ENCODE results near the gene REV3L.

Gene REV3L

DNA sequence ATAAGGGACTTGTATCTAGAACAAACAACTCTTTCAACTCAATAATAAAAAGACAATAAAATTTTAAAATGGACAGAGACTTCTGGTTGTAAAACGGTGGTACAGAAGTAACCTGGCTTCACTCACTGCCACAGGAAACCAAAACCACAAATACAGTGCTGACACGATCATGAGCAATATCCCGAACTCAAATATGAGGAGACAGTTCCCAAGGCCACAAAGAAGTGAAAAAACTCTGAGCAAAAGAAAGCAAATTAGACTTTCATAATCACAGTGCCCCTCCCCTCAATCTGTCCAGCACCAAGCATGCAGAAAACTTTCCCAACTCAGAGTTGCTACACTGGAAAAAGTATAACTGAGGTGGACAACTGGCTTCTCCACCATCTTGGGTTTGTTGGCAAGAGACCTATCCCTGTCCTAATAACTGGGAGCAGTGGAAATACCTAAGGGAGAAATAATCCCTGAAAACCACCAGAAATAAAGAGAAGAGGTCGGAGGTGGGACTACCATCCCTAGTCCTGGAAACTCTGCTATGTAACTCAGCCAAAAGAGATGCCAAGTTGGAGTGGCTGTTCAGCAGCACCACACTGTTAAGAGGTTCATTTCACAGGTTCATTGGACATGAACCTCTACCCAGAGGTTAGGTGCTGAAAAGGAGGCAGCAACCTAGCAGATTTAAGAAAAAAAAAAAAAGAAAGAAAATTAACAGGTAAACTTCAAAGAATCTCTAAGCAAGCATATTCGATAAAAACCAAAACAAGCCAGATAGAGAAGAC lies 55.5 kb downstream of the REV3L start:
- no peak for DNase-seq (ENCODE audit: low read depth in 2 of 2)

DNA sequence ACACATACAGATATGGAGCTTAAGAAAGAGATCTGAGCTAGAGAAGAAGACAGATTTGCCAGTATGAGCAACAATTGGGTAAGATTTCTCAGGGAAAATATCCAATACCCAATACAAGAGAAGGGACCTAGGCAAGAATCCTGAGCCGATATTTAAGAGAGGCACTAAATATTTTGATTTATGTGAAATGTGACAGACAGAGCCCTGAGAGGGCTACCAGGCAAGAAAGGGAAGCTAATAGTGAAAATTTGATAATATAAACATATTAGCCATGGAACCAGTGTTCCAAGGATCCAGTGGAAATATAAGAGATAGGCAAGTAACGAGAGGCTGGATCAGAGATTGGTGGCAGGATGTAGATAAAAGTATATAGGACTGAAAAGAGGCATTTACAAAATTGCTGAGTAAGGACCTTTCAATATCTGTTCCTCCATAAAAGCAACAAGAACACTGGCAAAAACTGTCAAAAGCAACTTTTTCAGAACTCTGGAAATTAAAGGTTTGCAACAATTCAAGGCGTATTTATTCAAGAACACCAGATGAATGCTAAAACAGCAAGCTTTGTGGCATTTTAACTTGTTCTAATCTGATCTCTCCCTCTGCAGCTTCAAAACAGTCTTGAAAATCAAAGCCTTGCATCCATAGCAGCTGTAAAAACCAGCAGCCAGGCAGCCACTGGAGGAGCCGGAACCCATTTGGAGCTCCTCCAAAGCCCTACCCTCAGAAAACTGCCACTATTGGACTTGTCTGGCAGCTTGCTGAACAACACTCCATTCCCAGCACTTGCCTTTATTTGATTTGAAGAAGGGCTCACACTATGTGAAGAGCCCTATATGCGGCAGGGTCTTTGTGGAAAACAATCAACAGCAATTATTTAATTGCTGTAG lies 58.8 kb downstream of the REV3L start:
- no peak for DNase-seq (ENCODE audit: low read depth in 2 of 2)

DNA sequence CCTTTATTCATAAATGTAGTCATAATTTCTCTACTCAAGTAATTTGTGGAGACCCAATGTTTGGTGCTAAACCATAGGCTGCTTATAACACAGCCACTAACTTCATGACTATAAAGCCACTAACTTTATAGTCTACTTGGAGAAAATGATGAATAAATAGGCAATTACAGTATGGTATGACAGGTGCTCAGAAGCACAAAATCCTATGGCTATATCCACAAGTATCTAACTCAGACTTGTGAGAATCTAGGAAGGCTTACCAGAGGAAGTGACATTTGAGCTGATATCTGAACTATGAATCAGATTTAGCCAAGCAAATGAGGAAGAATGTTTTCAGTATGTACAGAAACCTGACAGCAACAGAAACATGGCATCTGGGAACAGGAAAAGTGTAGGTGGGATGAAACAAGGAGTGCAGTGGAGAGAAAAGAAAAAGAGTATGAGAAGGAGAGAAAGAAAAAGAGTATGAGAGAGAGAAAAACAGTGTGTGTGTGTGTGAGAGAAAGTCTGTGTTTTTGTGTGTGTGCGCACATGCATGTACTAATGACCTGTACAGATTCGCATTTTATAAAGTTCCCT lies 59.9 kb downstream of the REV3L start:
- no peak for DNase-seq (ENCODE audit: low read depth in 2 of 2)

DNA sequence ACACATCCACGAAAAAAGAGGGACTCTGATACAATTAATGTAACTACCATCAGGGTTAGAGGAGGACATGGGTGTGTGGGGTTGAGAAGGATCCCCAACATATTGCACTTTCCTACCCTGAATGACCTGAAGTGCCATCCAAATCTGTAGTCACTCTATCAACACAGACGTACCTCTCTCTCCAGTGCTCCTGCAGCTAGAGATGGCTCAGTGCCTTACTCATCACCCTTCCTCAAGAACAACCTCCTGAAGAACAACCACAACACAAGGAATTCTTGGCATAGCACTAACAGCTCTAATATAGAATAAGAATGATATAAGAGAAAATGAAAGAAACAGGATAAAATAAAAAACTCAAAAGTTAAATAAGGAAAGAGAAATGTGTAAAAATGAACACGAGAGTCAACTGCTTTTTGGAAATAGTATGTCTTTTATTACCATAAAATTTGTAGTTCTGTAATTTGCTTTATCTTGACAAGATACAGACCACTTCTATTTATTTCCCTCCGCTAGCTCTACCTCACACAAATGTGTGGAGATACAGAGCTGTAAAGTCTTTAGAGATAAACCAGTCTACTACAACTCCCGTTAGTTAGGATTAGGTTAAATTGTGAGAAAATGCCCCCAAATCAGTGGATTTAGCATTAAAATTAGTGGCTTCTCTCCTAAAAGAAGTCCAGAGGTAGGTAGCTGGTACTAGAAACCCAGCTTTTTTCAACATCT lies 63.9 kb downstream of the REV3L start:
- no peak for DNase-seq (ENCODE audit: low read depth in 2 of 2)

DNA sequence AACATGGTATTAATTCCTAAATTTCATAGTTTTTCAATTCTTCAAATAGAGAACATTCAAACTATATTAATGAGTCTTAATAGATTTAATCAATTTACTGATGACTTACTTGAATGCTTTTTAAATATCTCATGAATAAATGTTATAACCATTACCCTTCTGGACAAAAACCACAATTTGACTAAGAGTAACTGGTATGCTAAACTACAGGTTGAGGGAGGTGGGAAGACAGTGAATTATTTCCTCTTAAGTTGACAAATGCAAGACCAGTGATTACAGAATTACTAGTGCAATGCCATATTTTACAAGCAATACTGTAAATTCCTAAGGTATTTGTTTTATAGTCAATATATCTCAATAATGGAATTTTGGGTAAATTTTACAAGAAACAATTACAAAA lies 65.1 kb downstream of the REV3L start:
- no peak for DNase-seq (ENCODE audit: low read depth in 2 of 2)

DNA sequence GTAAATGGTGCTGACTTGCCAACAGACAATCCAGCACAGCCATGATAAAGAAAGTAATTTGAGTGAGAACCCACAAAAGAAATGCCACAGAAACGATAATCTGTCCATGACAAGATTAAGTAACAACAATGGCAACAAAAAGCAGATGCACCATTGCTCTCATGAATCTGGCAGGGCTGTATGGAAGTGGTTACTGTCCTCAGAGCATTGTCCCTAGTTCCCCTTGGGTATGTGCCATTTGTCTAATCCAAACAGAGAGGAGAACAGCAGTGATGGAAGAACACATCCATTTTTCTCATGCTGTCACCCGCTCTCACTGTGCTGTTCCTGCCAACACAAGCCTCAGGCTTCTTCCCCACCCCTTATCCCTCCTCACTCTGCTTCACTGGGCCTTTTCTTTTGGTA lies 65.8 kb downstream of the REV3L start:
- DNase-seq (ENCODE audit: low read depth in 2 of 2): no peak

DNA sequence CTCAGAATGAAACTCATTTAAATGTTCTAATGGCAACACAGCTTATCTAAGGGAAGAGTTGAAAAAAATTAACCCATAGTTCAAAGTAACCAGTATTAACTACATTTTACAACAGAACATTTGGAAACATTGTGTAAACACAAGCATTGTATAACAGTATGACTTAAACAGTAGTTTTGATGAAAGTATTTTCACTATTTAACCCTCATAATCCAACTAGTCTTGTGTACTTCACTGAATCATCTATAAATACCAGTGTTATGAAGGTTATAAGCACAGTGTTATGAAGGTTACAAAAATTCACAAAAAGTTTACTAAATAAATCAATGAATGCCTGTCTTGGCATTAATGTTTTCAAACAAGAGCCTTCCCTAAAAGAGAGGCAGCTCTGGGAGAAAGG lies 66.5 kb downstream of the REV3L start:
- no peak for DNase-seq (ENCODE audit: low read depth in 2 of 2)

DNA sequence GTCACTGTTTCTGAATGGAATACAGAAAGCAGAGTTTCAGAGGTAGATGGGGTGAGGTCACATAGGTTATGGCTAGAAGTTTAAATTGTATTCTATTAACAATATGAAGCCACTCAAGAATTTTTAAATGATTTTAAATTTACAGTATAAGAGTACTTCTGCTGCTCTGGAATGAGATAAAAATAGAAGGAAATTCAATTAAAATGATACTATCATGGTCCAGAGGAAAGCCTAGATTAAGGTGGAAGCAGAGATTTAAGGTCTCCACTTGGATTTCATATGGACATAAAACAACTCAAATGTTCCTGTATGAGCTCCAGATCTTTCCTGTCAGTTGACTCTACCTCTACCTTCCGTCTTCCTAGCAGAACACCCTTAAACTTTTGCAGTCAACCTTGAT lies 68.6 kb downstream of the REV3L start:
- DNase-seq (ENCODE audit: low read depth in 2 of 2): no peak

DNA sequence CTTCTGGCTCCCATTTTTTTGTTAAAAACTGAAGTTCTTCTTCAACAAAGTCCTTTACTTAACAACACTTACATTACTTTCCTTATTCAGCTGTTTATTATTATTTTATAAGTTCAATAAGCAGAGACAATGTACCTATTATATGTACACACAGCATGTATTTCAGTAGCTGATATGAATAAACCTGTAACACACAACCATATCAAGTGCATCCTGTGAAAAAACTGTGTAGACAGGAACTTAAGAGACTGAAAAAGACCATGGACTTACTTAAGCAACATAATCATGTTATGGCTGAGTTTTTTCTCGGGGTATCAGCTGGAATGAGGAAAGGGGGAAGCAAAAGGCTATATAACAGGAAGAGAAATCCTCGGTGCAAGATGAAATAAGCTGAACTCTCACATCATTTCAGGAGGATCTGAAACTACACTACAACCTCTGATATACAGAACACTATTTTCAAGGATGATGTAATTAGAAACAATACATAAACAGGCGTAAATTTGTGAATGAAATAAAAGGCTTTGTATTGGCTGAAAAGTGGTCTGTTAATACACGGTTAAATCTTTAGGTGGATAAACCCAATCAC lies 70.9 kb downstream of the REV3L start:
- DNase-seq (ENCODE audit: low read depth in 2 of 2): no peak

DNA sequence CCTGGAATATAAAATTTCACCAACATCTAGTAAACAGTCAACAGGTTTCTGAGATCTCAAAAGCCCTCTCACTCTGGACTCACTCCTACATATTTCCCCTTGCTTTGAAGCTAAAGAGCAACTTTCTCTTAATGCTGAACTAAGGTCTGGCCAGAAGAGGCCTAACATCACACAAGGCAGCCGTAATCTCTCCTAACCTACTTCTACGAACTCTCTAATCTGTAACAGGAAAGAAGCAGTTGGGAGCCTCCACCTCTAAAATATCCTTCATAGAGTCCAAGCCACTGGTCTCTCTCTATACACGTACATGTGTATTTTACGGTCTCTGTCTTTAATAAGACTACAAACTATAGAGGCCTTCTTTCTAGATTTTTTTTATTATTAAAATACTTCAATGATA lies 72.0 kb downstream of the REV3L start:
- DNase-seq (ENCODE audit: low read depth in 2 of 2): no peak

DNA sequence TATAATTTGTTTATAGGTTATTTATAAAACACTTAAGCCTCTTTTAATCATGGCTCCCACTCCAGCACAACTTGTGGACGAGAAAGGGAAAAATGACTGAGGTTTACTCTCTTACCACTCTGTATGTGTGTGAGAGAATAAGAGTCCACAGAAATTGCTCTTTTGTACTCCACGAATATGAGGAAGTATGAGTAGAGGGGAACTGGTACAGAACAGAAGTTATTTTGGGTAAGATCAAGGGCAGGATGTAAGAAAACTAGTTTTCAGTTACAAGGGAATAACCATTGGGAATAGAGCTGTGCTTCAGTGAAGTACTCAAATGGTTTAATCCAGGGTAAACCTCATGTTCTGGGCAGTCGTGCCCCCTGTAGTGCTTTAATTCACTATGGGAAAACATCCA lies 72.6 kb downstream of the REV3L start:
- DNase-seq (ENCODE audit: low read depth in 2 of 2): no peak

DNA sequence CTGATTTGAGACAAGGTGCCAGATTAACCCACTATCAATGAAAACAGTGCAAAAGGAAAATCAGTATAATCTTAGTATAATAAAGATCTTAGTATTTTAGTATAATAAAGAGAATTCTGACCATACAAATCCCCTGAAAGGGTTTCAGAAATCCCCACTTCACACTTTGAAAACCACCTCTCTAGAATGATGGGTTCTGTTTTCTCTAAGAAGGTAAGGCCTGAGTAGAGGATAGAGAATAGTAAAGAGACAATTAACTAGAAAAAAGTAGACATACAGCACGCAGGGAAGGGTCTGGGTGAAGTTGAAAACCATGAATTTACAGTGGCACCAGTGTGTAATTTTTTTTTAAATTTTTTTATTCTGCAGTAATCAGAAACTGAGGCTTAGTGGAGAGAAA lies 73.6 kb downstream of the REV3L start:
- DNase-seq (ENCODE audit: low read depth in 2 of 2): no peak

DNA sequence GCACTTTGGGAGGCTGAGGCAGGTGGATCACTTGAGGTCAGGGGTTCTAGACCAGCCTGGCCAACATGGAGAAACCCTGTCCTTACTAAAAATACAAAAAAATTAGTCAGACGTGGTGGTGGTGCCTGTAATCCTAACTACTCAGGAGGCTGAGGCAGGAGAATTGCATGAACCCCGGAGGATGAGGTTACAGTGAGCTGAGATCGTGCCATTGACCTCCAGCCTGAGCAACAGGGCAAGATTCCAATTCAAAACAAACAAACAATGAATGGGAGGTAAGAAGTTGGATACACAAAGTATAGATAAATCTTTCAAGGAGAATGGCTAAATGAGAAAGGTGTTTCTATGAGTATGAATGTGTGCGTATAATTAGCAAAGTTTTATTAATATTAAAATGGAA lies 75.3 kb downstream of the REV3L start:
- no peak for DNase-seq (ENCODE audit: low read depth in 2 of 2)

DNA sequence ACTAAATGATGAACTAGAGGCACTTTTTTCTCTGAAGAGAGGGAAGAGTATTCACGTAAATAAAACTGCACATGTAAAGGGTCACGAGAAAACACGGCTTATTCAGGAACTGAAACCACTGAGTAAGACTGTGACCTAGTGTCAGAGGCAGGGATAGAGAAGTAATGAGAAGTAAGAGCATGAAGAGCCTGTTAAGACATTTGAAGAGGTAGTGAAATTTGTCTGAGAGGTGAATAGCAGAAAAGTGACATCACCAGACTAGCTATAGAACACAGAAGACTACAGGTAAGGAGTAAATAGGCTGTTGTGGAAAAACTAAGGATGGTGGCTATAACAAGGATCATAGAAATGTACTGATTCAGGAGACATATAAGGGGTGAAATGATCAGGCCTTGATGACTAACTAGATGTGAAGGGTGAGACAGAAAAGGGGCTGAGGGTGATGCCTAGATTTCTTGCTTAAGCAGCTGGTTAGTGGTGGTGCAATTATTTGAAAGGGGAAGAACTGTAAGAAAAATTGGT lies 76.8 kb downstream of the REV3L start:
- DNase-seq (ENCODE audit: low read depth in 2 of 2): no peak

DNA sequence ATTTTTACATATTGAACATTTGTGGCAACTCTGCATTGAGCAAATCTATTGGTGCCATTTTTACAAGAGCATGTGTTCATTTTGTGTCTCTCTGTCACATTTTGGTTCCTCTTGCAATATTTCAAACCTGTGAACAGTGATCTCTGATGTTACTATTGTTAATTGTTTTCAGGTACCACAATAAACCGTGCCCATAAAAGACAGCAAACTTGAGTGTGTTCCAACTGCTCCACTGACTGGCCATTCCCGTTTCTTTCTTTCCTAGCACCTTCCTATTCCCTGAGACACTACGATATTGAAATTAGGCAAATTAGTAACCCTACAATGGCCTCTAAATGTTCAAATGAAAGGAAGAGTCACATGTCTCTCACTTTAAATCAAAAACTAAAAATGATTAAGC lies 79.6 kb downstream of the REV3L start:
- no peak for DNase-seq (ENCODE audit: low read depth in 2 of 2)

DNA sequence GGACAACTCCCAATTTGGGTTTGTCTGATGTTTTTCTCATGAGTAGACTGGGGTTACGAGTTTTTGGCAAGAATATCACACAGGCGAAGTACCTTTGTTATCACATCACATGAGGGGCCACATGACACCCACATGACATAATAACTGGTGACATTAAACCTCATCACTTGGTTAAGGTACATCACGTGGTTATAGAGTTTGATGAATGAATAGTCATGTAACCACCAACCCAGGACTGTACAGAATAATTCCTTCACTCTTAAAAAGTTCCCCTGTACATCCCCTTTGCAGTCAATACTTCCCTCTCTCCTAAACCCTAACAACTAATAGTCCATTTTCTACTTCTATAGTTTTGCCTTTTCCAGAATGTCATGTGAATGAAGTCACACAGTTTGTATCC lies 83.4 kb downstream of the REV3L start:
- no peak for DNase-seq (ENCODE audit: low read depth in 2 of 2)

DNA sequence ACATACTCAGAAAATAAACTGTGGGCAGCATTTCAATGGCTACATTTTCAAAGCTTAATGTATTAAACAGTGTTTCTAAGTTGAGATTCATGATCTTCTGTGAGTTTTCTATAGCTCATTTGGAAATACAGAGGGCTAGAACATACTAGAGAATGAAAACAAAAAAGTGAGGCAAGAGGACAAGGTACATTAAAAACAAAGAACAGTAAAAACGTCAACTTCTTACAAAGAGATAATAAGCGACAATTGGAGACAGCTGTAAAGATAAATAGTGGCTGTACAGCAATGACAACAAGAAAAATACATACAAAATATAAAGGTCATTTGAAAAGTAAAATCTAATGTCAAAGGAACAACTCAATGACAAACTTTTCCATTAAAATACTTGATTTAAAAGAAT lies 94.3 kb downstream of the REV3L start:
- DNase-seq (ENCODE audit: low read depth in 2 of 2): no peak

DNA sequence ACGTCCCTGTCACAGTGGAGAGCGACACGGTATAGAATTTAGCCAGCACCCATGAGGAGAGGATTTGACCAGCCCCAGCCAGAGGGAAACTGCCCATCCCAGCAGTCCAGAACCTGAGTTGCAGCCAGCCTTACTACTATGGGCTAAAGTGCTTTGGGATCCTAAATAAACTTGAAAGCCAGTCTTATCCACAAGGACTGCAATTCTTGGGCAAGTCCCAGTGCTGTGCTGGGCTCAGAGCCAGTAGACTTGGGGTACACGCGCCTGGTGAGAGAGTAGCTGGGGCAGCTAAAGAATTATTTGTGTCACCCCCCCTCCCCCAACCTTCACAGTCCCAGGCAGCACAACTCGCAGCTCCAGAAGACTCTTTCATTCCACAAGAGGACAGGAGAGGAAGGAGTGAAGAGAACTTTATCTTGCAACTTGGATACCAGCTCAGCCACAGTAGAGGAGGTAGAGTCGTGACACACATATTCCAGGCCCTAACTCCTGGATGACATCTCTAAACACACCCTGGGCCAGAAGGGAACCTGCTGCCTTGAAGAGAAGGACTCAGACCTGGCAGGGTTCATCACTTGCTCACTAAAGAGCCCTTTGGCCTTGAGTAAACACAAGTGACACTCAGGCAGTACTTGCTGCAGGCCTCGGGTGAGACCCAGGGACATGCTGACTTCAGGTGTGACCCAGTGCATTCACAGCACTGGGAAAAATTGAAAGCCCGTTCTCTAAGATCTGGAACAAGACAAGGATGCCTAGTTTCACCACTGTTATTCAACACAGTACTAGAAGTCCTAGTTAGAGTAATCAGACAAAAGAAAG lies 100.3 kb downstream of the REV3L start:
- no peak for DNase-seq (ENCODE audit: low read depth in 2 of 2)

DNA sequence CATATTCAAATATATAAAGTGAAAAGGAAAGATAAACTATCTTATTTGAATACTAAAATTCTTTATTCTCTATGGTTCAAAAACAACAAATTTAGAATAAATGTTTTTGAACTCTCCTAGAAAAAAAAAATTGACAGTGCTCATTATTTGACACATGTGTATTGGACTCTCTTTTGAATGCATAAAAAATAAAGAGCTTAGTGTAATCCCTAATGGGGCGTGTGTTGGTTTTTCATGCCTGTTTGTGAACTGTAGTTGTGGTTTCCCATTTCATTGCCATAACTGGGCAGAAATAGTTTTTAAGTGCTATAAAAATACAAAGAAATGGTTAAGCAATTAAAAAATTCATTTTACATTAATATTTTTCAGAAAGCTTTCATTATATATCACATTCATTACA lies 101.3 kb downstream of the REV3L start:
- no peak for DNase-seq (ENCODE audit: low read depth in 2 of 2)

DNA sequence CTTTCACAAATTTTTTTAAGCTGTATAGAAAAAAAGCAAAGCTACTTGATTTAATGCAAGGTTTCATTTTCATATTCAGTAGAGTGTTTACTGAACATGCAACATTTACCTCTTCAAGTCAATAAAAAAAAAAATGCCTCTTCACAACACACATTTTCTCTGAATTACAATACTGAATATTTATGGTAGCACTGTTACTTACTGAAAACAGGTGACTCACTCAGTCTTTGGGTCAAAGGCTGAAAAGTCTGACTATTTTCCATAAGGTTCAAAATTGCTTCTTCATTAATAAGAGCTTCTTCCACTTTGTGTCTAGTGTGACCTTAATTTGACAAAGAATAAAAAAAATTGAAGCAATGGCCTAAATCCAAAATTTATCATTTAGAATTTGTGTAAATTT lies 101.9 kb downstream of the REV3L start:
- no peak for DNase-seq (ENCODE audit: low read depth in 2 of 2)

DNA sequence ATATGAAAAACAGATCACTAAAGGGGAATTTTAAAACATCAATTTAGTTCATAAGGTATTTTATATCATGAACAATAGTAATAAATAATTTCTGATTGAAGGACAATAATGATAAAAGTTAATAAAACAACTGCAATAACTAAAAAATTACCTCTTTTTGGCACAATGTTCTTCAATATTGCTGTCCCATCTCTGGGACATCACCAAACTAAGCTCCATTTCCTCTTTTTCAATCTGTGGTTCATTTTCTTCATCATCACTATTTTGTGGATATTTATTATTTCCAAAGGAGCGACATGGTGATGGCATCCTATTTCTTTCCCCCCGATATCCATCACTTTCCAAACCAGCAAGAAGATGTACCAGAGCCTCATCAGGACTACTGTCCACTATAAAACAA lies 103.2 kb downstream of the REV3L start:
- no peak for DNase-seq (ENCODE audit: low read depth in 2 of 2)

Measured in stimulated activated CD8-positive, alpha-beta memory T cell treated with anti-CD3 and anti-CD28 coated beads, Interleukin-2, amount 100 ng/mL, for 1 hour (primary cell).